ENCODE measurements around the gene PDIA2.

DNA sequence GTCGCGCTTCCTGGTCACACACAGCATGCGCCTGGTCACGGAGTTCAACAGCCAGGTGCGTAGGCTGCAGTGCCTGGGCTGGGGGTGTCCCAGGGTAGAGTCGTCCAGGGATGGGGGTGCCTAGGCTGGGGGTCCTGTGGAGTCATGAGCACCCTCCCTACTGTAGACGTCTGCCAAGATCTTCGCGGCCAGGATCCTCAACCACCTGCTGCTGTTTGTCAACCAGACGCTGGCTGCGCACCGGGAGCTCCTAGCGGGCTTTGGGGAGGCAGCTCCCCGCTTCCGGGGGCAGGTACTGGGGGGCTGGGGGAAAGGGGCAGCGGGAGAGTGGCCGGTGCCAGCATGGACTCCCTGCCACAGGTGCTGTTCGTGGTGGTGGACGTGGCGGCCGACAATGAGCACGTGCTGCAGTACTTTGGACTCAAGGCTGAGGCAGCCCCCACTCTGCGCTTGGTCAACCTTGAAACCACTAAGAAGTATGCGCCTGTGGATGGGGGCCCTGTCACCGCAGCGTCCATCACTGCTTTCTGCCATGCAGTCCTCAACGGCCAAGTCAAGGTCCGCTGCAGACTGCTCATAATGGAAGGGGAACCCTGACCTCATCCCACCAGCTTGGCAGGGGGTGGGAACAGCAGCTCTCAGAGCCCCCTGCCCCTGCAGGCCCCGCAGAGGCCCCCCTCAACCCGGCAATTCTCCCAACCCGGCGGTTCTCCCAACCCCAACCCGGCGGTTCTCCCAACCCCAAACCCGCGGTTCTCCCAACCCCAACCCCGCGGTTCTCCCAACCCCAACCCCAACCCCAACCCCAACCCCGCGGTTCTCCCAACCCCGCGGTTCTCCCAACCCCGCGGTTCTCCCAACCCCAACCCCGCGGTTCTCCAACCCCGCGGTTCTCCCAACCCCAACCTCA is 2.4 kb downstream of the PDIA2 start:
- TF ChIP-seq, protein P1, sequence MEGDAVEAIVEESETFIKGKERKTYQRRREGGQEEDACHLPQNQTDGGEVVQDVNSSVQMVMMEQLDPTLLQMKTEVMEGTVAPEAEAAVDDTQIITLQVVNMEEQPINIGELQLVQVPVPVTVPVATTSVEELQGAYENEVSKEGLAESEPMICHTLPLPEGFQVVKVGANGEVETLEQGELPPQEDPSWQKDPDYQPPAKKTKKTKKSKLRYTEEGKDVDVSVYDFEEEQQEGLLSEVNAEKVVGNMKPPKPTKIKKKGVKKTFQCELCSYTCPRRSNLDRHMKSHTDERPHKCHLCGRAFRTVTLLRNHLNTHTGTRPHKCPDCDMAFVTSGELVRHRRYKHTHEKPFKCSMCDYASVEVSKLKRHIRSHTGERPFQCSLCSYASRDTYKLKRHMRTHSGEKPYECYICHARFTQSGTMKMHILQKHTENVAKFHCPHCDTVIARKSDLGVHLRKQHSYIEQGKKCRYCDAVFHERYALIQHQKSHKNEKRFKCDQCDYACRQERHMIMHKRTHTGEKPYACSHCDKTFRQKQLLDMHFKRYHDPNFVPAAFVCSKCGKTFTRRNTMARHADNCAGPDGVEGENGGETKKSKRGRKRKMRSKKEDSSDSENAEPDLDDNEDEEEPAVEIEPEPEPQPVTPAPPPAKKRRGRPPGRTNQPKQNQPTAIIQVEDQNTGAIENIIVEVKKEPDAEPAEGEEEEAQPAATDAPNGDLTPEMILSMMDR (conservative IDR thresholded peaks at IDR 0.05; ENCODE audit: low read depth, low read length) = no peak
- no peak for TF ChIP-seq EZH2 (IDR thresholded peaks at IDR 0.05; ENCODE audit: low read length, unreplicated experiment)

All from PC-3 (cell line).